Neural cell (in vitro differentiated cells): ENCODE results near the gene KRT9. TPM values are rescaled to one million over a fixed set of nuclear protein-coding genes. Genes with fewer than 3 reads are reported as not detected.

Experiments used
- H2AFZ ChIP-seq: fragments of 200-600, 300-800 bp; sonication (generic), shearing (Covaris generic); 2 replicates; pipeline ENCODE4 v1.6.0; 2014; ENCODE audit warnings: low read depth, mild to moderate bottlenecking, antibody characterized with exemption, low read length, moderate library complexity
- H3F3A ChIP-seq: fragments of 200-600 bp; shearing (Covaris generic); 2 replicates; pipeline ENCODE4 v1.6.1; 2016; ENCODE audit warnings: mild to moderate bottlenecking, moderate library complexity, mixed read lengths, antibody characterized with exemption, low read length; ENCODE audit not compliant: insufficient read depth, poor library complexity, severe bottlenecking
- H3K27ac ChIP-seq: fragments of 200-600, 300-800 bp; sonication (generic), shearing (Covaris generic); 2 replicates; pipeline ENCODE4 v1.5.1; 2014; ENCODE audit warnings: mild to moderate bottlenecking, low read length, moderate library complexity
- H3K27me3 ChIP-seq: fragments of 300-800, 200-600 bp; sonication (generic), shearing (Covaris generic); 2 replicates; pipeline ENCODE4 v1.6.0; 2014; ENCODE audit warnings: mild to moderate bottlenecking, low read depth, low read length, moderate library complexity; ENCODE audit not compliant: insufficient read depth
- H3K36me3 ChIP-seq: fragments of 300-800, 200-600 bp; sonication (generic), shearing (Covaris generic); 2 replicates; pipeline ENCODE4 v1.5.1; 2014; ENCODE audit warnings: mild to moderate bottlenecking, antibody characterized with exemption, low read length, moderate library complexity; ENCODE audit not compliant: insufficient read depth
- H3K4me2 ChIP-seq: fragments of 300-800, 200-600 bp; sonication (generic), shearing (Covaris generic); 2 replicates; pipeline ENCODE4 v1.6.0; 2014; ENCODE audit warnings: mild to moderate bottlenecking, low read length
- H3K4me3 ChIP-seq: fragments of 300-800, 200-600 bp; sonication (generic), shearing (Covaris generic); 2 replicates; pipeline ENCODE4 v1.5.1; 2014; ENCODE audit warnings: mild to moderate bottlenecking, low read length, moderate library complexity
- H3K79me2 ChIP-seq: fragments of 200-600 bp; shearing (Covaris generic); replicated peaks from 2 replicates; pipeline ENCODE4 v1.6.0; 2014; ENCODE audit warnings: mild to moderate bottlenecking, low read length, moderate library complexity; ENCODE audit not compliant: insufficient read depth
- H3K9ac ChIP-seq: fragments of 300-800, 200-600 bp; sonication (generic), shearing (Covaris generic); 2 replicates; pipeline ENCODE4 v1.6.1; 2016; ENCODE audit warnings: mild to moderate bottlenecking, low read length, mixed read lengths
- H3K9me2 ChIP-seq: fragments of 200-600 bp; shearing (Covaris generic); 2 replicates; pipeline ENCODE4 v1.6.1; 2016; ENCODE audit warnings: mild to moderate bottlenecking, low read length, mixed read lengths; ENCODE audit not compliant: insufficient read depth
- H3K9me3 ChIP-seq: fragments of 200-600, 300-800 bp; sonication (generic), shearing (Covaris generic); 2 replicates; pipeline ENCODE4 v1.6.1; 2016; ENCODE audit warnings: mild to moderate bottlenecking, mixed run types, low read length, moderate library complexity, mixed read lengths
- H4K20me1 ChIP-seq: fragments of 200-600 bp; shearing (Covaris generic); 2 replicates; pipeline ENCODE4 v1.6.1; 2016; ENCODE audit warnings: mild to moderate bottlenecking, mixed run types; ENCODE audit not compliant: insufficient read depth
- EP300 ChIP-seq: fragments of 450-650 bp; conservative IDR thresholded peaks from 2 replicates; pipeline ENCODE4 v1.6.1; 2014; ENCODE audit warnings: antibody characterized with exemption, mild to moderate bottlenecking, moderate library complexity; ENCODE audit not compliant: poor library complexity, severe bottlenecking
- EZH2 ChIP-seq: fragments of 200-600, 300-800 bp; shearing (Covaris generic), sonication (generic); IDR thresholded peaks from 2 replicates; pipeline ENCODE4 v1.6.1; 2014; ENCODE audit warnings: antibody characterized with exemption, low read length, borderline replicate concordance, mild to moderate bottlenecking; ENCODE audit not compliant: insufficient read depth, poor library complexity, severe bottlenecking
- MXI1 ChIP-seq: fragments of 450-650 bp; conservative IDR thresholded peaks from 2 replicates; pipeline ENCODE4 v1.6.1; 2014; ENCODE audit warnings: antibody characterized with exemption, mild to moderate bottlenecking; ENCODE audit not compliant: poor library complexity, severe bottlenecking
- POLR2AphosphoS5 ChIP-seq: IDR thresholded peaks from 2 replicates; pipeline ENCODE4 v1.6.1; 2012
- RAD21 ChIP-seq: fragments of 450-650 bp; conservative IDR thresholded peaks from 2 replicates; pipeline ENCODE4 v1.6.1; 2014; ENCODE audit warnings: antibody characterized with exemption, mild to moderate bottlenecking, moderate library complexity
- SMC3 ChIP-seq: fragments of 450-650 bp; conservative IDR thresholded peaks from 2 replicates; pipeline ENCODE4 v1.6.1; 2014; ENCODE audit warnings: antibody characterized with exemption, mild to moderate bottlenecking, moderate library complexity; ENCODE audit not compliant: poor library complexity
- TAF1 ChIP-seq: IDR thresholded peaks from 2 replicates; pipeline ENCODE4 v1.6.1; 2012; ENCODE audit warnings: low read depth
- polyA plus RNA-seq: library from polyadenylated mRNA; depleted of rRNA; stranded (reverse); fragments of >200 nt; gene quantifications from 2 replicates; pipeline ENCODE4 v1.2.3, GENCODE V29; 2014
- TF ChIP-seq, protein P1 (sequence below): IDR thresholded peaks from 2 replicates; pipeline ENCODE4 v1.6.1; 2012; ENCODE audit warnings: borderline replicate concordance
- TF ChIP-seq, protein P2 (sequence below): fragments of 450-650 bp; IDR thresholded peaks from 2 replicates; pipeline ENCODE4 v1.5.1; 2014; ENCODE audit warnings: antibody characterized with exemption, mild to moderate bottlenecking, moderate library complexity; ENCODE audit not compliant: poor library complexity, severe bottlenecking

Gene KRT9
- polyA plus RNA-seq, 1 donor from 2014 or later: not detected

DNA sequence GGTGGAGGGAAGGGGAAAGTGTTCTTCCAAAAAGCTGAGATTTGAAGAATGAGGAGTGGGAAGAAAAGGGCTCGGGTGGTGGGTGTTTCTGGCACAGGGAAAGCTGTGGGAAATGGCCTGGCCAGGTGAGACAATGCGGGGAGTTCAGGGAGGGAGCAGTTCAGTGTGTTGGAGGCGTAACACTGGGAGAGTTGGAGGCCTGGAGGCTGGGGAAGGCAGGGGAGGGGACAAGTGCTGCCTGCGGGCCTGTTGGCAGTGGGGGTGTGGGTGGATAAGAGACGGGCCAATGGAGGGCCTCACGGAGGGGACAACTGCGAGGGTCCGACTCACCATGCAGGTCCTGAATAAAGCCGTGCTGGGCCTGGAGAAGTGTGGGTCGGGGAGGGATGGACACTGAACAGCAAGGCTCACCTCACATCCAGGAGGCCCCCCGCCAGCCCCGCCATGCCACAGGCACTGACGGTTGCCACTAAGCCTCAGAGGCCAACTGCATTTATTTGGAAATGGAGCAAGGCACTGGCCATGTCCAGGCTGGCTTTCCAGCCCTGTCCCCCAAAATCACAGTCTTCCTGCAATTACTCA, 25.9 kb downstream of the KRT9 start:
- H3F3A ChIP-seq: no peaks in the 10 kb centered on the region
- H4K20me1 ChIP-seq: no peaks in the 10 kb centered on the region
- no peaks in the 10 kb centered on the region for H3K9me2 ChIP-seq
- no peak overlapping the region for H3K27ac ChIP-seq
- H3K9me3 ChIP-seq: no peaks in the 10 kb centered on the region
- H3K4me2 ChIP-seq: no peak overlapping the region
- H3K36me3 ChIP-seq: no peaks in the 10 kb centered on the region
- TF ChIP-seq, protein P1, sequence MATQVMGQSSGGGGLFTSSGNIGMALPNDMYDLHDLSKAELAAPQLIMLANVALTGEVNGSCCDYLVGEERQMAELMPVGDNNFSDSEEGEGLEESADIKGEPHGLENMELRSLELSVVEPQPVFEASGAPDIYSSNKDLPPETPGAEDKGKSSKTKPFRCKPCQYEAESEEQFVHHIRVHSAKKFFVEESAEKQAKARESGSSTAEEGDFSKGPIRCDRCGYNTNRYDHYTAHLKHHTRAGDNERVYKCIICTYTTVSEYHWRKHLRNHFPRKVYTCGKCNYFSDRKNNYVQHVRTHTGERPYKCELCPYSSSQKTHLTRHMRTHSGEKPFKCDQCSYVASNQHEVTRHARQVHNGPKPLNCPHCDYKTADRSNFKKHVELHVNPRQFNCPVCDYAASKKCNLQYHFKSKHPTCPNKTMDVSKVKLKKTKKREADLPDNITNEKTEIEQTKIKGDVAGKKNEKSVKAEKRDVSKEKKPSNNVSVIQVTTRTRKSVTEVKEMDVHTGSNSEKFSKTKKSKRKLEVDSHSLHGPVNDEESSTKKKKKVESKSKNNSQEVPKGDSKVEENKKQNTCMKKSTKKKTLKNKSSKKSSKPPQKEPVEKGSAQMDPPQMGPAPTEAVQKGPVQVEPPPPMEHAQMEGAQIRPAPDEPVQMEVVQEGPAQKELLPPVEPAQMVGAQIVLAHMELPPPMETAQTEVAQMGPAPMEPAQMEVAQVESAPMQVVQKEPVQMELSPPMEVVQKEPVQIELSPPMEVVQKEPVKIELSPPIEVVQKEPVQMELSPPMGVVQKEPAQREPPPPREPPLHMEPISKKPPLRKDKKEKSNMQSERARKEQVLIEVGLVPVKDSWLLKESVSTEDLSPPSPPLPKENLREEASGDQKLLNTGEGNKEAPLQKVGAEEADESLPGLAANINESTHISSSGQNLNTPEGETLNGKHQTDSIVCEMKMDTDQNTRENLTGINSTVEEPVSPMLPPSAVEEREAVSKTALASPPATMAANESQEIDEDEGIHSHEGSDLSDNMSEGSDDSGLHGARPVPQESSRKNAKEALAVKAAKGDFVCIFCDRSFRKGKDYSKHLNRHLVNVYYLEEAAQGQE: no peak
- TF ChIP-seq, protein P2, sequence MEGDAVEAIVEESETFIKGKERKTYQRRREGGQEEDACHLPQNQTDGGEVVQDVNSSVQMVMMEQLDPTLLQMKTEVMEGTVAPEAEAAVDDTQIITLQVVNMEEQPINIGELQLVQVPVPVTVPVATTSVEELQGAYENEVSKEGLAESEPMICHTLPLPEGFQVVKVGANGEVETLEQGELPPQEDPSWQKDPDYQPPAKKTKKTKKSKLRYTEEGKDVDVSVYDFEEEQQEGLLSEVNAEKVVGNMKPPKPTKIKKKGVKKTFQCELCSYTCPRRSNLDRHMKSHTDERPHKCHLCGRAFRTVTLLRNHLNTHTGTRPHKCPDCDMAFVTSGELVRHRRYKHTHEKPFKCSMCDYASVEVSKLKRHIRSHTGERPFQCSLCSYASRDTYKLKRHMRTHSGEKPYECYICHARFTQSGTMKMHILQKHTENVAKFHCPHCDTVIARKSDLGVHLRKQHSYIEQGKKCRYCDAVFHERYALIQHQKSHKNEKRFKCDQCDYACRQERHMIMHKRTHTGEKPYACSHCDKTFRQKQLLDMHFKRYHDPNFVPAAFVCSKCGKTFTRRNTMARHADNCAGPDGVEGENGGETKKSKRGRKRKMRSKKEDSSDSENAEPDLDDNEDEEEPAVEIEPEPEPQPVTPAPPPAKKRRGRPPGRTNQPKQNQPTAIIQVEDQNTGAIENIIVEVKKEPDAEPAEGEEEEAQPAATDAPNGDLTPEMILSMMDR: no peak
- TF ChIP-seq MXI1: no peak
- no peak for TF ChIP-seq TAF1
- no peak for TF ChIP-seq RAD21
- no peak for TF ChIP-seq EP300
- TF ChIP-seq POLR2AphosphoS5: no peak
- TF ChIP-seq SMC3: no peak
- no peak for TF ChIP-seq EZH2
- no peak overlapping the region for H3K4me3 ChIP-seq
- H3K9ac ChIP-seq: no peak overlapping the region
- no peaks in the 10 kb centered on the region for H3K79me2 ChIP-seq
- no peaks in the 10 kb centered on the region for H3K27me3 ChIP-seq
- no peak overlapping the region for H2AFZ ChIP-seq

DNA sequence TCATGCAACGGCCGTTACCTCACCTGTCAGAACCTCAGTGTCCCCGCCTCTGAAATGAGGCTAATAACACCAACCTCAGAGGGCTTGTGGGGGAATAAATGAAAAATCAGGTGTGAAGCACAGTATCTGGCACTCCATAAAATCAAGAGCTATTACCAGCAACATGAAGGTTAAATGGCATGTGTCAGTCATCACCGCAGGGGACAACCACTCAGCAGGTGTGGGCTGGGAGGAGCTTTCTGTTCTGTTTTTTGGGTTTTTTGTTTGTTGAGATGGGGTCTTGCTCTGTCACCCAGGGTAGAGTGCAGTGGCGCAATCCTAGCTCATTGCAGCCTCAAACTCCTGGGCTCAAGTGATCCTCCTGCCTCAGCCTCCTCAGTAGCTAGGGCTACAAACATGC, 26.9 kb downstream of the KRT9 start:
- Histone ChIP-seq H3K9ac (no peak overlapping the region), H3K27me3 (no peaks in the 10 kb centered on the region), H3K79me2 (no peaks in the 10 kb centered on the region), H3F3A (no peaks in the 10 kb centered on the region), H3K4me2 (no peak overlapping the region), H3K9me2 (no peaks in the 10 kb centered on the region), H3K9me3 (no peaks in the 10 kb centered on the region), H2AFZ (no peak overlapping the region), H3K36me3 (no peaks in the 10 kb centered on the region), H4K20me1 (no peaks in the 10 kb centered on the region), H3K4me3 (no peak overlapping the region), H3K27ac (no peak overlapping the region)
- TF ChIP-seq, protein P1: no peak
- TF ChIP-seq POLR2AphosphoS5: no peak
